Endometrial microvascular endothelial cells (primary cell): ENCODE data around the gene CNEP1R1. TPM values are rescaled to one million over a fixed set of nuclear protein-coding genes. Genes with fewer than 3 reads are reported as not detected.

Experiments
- total RNA-seq: library from RNA; depleted of rRNA; stranded (reverse); fragments of >200 nt; gene quantifications from one replicate; pipeline ENCODE4 v1.2.3, GENCODE V29; 2015; ENCODE audit errors: inconsistent ontology term

Gene CNEP1R1
- total RNA-seq, 1 donor from 2014 or later = 24.1 TPM

Other genes with a start within 250 kb of the CNEP1R1 start
- gene ZNF423, start 169.1 kb upstream of the CNEP1R1 start, total RNA-seq = 1.2 TPM
- gene HEATR3, start 40.7 kb downstream of the CNEP1R1 start, total RNA-seq = 29.7 TPM
- 10.8 TPM for gene TENT4B, start 128.1 kb downstream of the CNEP1R1 start, total RNA-seq
- 8.0 TPM for gene ADCY7, start 241.3 kb downstream of the CNEP1R1 start, total RNA-seq